GM19240 (cell line): ENCODE measurements around the gene CALCB.

Source experiments
- DNase-seq: peaks from one replicate; pipeline ENCODE4 v3.0.0; 2011; ENCODE audit warnings: low spot score; ENCODE audit not compliant: insufficient read length

Gene CALCB

DNA sequence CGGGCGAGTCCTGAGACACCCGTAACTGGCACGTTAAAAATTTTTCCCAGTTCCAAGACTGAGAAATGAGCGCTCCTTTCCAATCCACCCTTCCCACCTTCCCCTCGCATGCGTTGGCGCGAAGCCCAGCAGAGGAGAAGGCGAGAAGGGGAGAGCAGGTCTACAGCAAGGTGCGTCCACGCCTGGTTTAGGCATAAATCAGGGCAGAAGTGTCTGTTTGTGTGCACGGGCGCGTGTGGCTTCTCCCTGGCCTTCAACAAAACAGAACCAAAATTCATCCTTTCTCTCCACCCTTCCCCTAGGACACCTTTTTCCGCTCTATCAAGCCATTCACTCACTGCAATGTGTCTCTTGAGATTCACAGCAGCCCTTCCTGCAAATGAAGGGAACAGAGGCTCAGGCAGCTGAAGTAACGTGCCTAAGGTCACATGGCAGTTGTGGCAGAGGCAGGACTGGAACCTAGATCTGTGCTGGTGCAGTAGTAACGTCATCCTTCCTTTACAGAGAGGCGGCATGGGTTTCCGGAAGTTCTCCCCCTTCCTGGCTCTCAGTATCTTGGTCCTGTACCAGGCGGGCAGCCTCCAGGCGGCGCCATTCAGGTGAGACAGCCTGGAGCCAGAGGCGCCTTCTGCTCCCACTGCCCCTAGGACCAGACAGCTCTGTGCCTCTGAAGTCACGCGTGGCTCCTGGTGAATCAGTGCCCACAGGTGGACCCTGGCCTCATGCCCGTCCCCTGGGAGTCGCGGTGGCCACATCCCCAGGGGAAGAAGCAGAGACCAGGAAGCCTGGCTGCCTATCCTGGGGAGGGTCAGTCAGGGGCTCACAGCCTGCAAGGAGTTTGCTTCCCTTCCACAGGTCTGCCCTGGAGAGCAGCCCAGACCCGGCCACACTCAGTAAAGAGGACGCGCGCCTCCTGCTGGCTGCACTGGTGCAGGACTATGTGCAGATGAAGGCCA is 1.1 kb downstream of the CALCB start:
- DNase-seq, result peak; percentile 4

DNA sequence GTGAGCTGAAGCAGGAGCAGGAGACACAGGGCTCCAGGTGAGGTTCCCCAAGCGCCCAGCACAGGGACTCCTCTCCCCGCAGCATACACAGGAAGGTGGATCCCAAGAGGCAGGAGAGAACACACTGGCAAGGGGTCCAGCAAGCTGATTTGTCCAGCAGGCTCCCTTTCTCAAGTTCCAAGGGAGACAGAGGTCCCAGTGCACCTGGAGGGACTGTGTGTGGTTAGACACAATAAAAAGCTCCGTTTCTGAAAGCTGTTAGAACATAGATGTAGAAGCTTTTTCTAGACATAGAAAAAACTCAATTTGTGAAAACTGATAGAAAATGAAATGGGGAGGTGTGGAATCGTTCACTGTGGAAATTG is 1.8 kb downstream of the CALCB start:
- no peak for DNase-seq

- DNase-seq, result no peak
Measured at GRCh38 chr11:15091175-15091574, 17.8 kb downstream of the CALCB start.

DNA sequence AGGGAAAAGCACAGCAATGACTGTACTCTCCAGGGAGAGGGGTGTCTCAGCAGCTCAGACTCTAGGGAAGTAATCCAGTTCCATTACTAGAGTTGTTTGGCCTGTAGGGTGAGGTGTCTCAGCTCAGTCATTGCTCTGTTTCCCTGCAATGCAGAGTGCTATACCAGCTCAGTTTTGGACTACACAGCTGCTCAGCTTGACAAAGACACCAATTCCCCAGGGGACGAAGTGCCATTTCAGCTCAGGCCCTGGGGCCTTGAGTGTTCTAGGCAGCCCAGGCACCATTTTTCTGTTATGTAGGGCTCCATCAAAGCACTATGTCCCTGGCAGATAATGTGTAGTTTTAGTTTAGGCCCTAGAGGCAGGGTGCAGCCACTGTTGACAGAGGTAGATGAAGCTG is 18.2 kb downstream of the CALCB start:
- DNase-seq, result no peak

GRCh38 chr11:15093432-15093831 is 20.0 kb downstream of the CALCB start:
- no peak for DNase-seq

DNA sequence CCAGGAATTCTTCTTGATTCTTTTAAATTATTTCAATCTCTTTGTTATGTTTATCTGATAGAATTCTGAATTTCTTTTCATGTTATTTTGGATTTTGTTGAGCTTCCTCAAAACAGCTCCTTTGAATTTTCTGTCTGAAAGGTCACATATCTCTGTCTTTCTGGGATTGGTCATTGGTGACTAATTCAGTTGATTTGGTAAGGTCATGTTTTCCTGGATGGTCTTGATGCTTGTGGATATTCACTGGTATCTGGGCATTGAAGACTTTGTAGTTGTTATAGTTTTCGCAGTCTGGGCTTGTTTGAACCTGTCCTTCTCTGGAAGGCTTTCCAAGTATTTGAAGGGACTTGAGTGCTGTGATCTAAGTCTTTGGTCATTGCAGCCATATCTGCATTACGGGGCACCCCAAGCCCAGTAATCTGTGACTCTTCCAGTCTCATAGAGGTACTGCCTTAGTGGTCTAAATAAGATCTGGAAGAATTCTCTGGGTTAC is 22.4 kb downstream of the CALCB start:
- DNase-seq, result no peak

- DNase-seq, result no peak
Measured at GRCh38 chr11:15097411-15097810, 24.0 kb downstream of the CALCB start.

DNA sequence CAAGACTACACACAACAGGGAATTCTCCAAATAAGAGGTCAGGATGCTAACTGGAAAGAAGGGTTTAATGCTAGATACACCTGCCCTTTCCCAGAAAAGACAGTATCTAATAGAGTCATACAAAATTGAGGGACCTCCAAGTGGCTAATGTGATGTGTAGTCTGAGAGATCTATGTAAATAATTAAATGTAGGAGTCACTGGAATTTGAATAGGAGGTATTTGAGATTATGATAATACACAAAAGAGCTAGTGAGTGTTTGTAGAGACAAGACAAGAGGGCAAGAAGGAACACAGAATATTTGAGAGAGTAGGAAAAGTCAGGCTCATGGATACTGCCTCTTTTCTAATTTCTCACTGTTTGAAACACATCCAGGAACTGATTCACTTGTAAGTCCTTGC is 25.9 kb downstream of the CALCB start:
- DNase-seq, result no peak

- peak; percentile 32 for DNase-seq
Measured at GRCh38 chr11:15101072-15101709, 27.8 kb downstream of the CALCB start.

DNA sequence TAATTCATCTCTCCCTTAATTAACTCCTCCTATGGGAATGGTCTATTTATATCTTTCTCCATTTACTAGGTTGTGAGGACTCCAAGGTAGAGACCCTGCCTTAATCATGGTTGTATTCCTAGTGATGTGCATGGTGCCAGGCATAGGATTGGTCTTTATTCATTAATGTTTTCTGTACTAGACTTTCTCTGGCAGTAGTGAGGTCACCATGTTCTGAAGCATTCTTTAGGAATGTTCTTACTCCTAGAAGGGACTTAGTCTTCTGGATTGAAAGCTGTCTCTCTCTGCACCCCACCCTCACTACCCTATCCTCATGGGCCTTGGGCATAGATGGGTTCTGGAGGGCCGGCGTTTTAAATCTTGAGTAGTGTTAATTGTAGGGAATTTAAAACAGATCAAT is 30.8 kb downstream of the CALCB start:
- no peak for DNase-seq

- DNase-seq, result no peak
Measured at GRCh38 chr11:15106201-15106965, 33.0 kb downstream of the CALCB start.

DNA sequence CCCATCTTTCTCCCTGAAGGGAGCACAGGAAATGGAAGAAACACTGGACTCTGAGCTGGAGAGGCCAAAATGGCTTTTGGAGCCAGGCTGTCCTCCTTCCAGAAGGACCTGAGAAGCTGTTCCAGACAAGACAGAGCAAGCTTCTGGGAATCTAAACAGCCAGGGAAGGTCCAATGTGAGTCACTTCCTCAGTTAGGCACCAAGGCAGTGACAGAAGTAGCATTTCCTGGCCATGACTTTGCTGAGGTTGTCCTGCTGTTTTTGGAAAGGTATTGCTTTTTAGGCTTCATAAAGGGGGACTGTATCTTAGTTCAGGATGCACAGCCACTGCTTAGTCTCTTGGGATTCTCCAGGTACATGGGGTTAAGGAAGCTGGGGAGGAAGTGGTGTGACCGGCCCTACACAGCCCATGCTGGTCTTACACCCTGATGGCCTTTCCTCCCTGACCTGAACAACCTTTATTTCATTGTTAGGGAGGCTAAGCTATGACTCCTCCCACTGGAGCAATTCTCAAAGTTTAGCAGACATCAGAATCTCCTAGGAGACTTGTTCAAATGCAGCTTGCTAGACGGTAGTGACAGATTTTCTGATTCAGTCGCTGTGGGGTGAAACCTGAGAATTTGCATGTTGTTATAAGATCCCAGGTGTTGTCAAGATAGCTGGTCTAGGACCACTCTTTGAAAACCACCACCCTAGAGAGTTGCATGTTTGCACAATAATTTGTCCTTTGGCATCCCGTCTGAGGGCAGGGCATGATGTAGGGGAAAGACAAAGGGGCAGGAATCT is 34.5 kb downstream of the CALCB start:
- DNase-seq, result no peak

GRCh38 chr11:15108592-15109130 is 35.3 kb downstream of the CALCB start:
- no peak for DNase-seq

DNA sequence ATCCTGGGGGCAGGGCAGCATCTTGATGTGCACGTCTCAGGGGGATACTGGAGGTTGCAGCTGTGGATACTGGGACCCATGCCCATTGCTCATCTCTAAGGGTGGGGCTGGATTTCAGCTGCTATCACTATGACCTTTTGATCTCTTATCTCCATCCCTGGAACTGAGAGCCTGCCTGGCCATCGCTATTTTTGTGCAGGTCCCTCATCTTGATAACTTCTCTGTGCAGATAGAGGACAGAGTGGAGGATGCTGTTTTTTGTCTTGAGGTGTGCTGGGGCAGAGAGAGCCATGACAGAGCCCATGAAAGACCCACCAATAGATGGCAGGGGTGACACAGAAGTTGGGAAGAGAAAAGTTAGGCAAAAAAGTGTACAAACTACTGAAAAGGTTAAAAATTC is 36.2 kb downstream of the CALCB start:
- no peak for DNase-seq

GRCh38 chr11:15111215-15111614 is 37.8 kb downstream of the CALCB start:
- no peak for DNase-seq

- DNase-seq, result no peak
Measured at GRCh38 chr11:15112131-15112541, 38.7 kb downstream of the CALCB start.

DNA sequence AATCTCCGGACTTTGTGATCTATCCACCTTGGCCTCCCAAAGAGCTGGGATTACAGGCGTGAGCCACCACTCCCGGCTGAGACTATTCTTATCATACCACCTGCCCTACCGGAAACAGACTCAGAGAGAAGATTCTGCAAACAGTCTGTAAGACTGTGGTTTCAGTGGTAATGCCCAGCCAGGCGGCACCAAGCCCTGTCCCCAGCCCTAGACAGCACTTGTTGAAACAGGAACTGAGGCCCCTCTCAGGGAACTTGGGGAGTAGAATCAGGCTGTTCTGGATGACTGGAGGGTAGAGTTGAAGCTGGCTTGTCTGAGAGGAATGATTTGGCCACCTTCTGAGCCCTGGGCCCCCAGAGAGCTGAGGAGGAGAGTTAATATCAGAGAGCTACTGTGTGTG is 40.0 kb downstream of the CALCB start:
- peak; percentile 34 for DNase-seq

- DNase-seq, result no peak
Measured at GRCh38 chr11:15114501-15115475, 41.4 kb downstream of the CALCB start, which contains the start of gene INSC. Gene INSC (plus strand): TSS chr11:15114923. CDS start chr11:15149175, 34,252 bp downstream.

GRCh38 chr11:15115686-15116085 is 42.3 kb downstream of the CALCB start:
- no peak for DNase-seq
